Measurements from ENCODE around the gene LHPP.

- no peak for TF ChIP-seq CTCF (IDR thresholded peaks at IDR 0.05)
- TF ChIP-seq POLR2AphosphoS5 (IDR thresholded peaks at IDR 0.05), result no peak
- no peak for TF ChIP-seq POLR2A (IDR thresholded peaks at IDR 0.05)
- no peak for TF ChIP-seq EP300 (IDR thresholded peaks at IDR 0.05; ENCODE audit: low read depth)
Measured at GRCh38 chr10:124608093-124608721, 146.6 kb downstream of the LHPP start.

Measured in transverse colon (tissue), 4 donors.